HEK293T (cell line): Measurements from ENCODE around the gene ZNF527.
"Not testable (repeated sequence)": the region's sequence is repeated elsewhere in the genome, so short reads cannot be mapped to it uniquely, and the experiment has no call there.

Experiments
- CTCF ChIA-PET: fragments of 350-600 bp; formaldehyde crosslinking; extraction: SDS; loops from one replicate; lab custom pipeline; 2021; ENCODE audit warnings: antibody characterized with exemption, inconsistent platforms; lab: Yijun Ruan, JAX
- POLR2A ChIA-PET: fragments of 350-600 bp; formaldehyde crosslinking; extraction: SDS; loops from one replicate; lab custom pipeline; 2020; ENCODE audit warnings: antibody characterized with exemption, inconsistent platforms; lab: Yijun Ruan, JAX
- DNase-seq: peaks from one replicate; pipeline ENCODE4 v3.0.0; 2012; ENCODE audit warnings: mixed read lengths; ENCODE audit errors: extremely low spot score
- ARNT ChIP-seq: fragments of 450-650 bp; IDR thresholded peaks from 2 replicates; pipeline ENCODE4 v1.6.1; 2017; ENCODE audit warnings: mild to moderate bottlenecking
- BHLHE40 ChIP-seq: fragments of 450-650 bp; IDR thresholded peaks from 2 replicates; pipeline ENCODE4 v1.6.1; 2016; ENCODE audit warnings: mild to moderate bottlenecking, moderate library complexity, borderline replicate concordance
- CTBP1 ChIP-seq: fragments of 450-650 bp; IDR thresholded peaks from 2 replicates; pipeline ENCODE4 v1.6.1; 2016; ENCODE audit warnings: borderline replicate concordance
- ELF4 ChIP-seq: fragments of 450-650 bp; IDR thresholded peaks from 2 replicates; pipeline ENCODE4 v1.6.1; 2017; ENCODE audit warnings: antibody characterized with exemption
- FOXA1 ChIP-seq: fragments of 450-650 bp; IDR thresholded peaks from 2 replicates; pipeline ENCODE4 v1.6.1; 2016; ENCODE audit warnings: mild to moderate bottlenecking
- FOXK2 ChIP-seq: fragments of 450-650 bp; IDR thresholded peaks from 2 replicates; pipeline ENCODE4 v1.6.1; 2016; ENCODE audit warnings: mild to moderate bottlenecking
- FOXM1 ChIP-seq: fragments of 450-650 bp; IDR thresholded peaks from 2 replicates; pipeline ENCODE4 v1.6.1; 2017; ENCODE audit warnings: mild to moderate bottlenecking, borderline replicate concordance
- HDGF ChIP-seq: fragments of 450-650 bp; IDR thresholded peaks from 2 replicates; pipeline ENCODE4 v1.6.1; 2017; ENCODE audit warnings: antibody characterized with exemption, borderline replicate concordance
- L3MBTL2 ChIP-seq: fragments of 450-650 bp; conservative IDR thresholded peaks from 2 replicates; pipeline ENCODE4 v1.6.1; 2016; ENCODE audit warnings: mild to moderate bottlenecking
- LEF1 ChIP-seq: fragments of 450-650 bp; IDR thresholded peaks from 2 replicates; pipeline ENCODE4 v1.6.1; 2017; ENCODE audit warnings: mild to moderate bottlenecking, borderline replicate concordance
- NFRKB ChIP-seq: fragments of 450-650 bp; IDR thresholded peaks from 2 replicates; pipeline ENCODE4 v1.6.1; 2016; ENCODE audit warnings: mild to moderate bottlenecking, moderate library complexity
- SP1 ChIP-seq: fragments of 450-650 bp; IDR thresholded peaks from 2 replicates; pipeline ENCODE4 v1.6.1; 2017
- SUZ12 ChIP-seq: fragments of 450-650 bp; IDR thresholded peaks from 2 replicates; pipeline ENCODE4 v1.6.1; 2016; ENCODE audit warnings: mild to moderate bottlenecking
- TARDBP ChIP-seq: fragments of 450-650 bp; IDR thresholded peaks from 2 replicates; pipeline ENCODE4 v1.6.1; 2016
- ZNF384 ChIP-seq: fragments of 450-650 bp; IDR thresholded peaks from 2 replicates; pipeline ENCODE4 v1.6.1; 2016
- TF ChIP-seq, protein P1 (sequence below): fragments of 450-650 bp; IDR thresholded peaks from 2 replicates; pipeline ENCODE4 v1.6.1; 2016

The ZNF527 gene

GRCh38 chr19:37389234-37389633 lies 18.3 kb downstream of the ZNF527 start:
- TF ChIP-seq CTBP1 = no peak
- TF ChIP-seq L3MBTL2 = no peak
- no peak for DNase-seq
- ChIA-PET POLR2A (no interaction called here), CTCF (no interaction called here)

GRCh38 chr19:37391399-37391798 lies 20.5 kb downstream of the ZNF527 start:
- CTCF ChIA-PET, POLR2A ChIA-PET, DNase-seq: not testable (repeated sequence)

- POLR2A ChIA-PET = no interaction called here
- DNase-seq = no peak
- TF ChIP-seq FOXA1 = no peak
- TF ChIP-seq CTBP1 = no peak
- no peak for TF ChIP-seq BHLHE40
- no peak for TF ChIP-seq SUZ12
- no peak for TF ChIP-seq ARNT
- no peak for TF ChIP-seq LEF1
- no peak for TF ChIP-seq ZNF384
- TF ChIP-seq ELF4 = no peak
- TF ChIP-seq, protein P1, sequence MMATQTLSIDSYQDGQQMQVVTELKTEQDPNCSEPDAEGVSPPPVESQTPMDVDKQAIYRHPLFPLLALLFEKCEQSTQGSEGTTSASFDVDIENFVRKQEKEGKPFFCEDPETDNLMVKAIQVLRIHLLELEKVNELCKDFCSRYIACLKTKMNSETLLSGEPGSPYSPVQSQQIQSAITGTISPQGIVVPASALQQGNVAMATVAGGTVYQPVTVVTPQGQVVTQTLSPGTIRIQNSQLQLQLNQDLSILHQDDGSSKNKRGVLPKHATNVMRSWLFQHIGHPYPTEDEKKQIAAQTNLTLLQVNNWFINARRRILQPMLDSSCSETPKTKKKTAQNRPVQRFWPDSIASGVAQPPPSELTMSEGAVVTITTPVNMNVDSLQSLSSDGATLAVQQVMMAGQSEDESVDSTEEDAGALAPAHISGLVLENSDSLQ = no peak
- no peak for TF ChIP-seq FOXM1
- TF ChIP-seq SP1 = no peak
- no peak for TF ChIP-seq FOXK2
- TF ChIP-seq HDGF = no peak
- TF ChIP-seq TARDBP = no peak
- TF ChIP-seq L3MBTL2 = no peak
- no peak for TF ChIP-seq NFRKB
- CTCF ChIA-PET = no interaction called here
These were observed 30.2 kb downstream of the ZNF527 start for GRCh38 chr19:37401078-37401477.

GRCh38 chr19:37403403-37403802 lies 32.5 kb downstream of the ZNF527 start:
- no peak for DNase-seq
- TF ChIP-seq NFRKB = no peak
- no peak for TF ChIP-seq FOXM1
- no peak for TF ChIP-seq TARDBP
- TF ChIP-seq ARNT = no peak
- TF ChIP-seq FOXK2 = no peak
- ChIA-PET CTCF (no interaction called here), POLR2A (interaction anchor here (1.8 kb wide), 1 partner anchor 33 kb away, joined by 6 read pairs; the partner anchor contains the start of gene ZNF527)

DNA sequence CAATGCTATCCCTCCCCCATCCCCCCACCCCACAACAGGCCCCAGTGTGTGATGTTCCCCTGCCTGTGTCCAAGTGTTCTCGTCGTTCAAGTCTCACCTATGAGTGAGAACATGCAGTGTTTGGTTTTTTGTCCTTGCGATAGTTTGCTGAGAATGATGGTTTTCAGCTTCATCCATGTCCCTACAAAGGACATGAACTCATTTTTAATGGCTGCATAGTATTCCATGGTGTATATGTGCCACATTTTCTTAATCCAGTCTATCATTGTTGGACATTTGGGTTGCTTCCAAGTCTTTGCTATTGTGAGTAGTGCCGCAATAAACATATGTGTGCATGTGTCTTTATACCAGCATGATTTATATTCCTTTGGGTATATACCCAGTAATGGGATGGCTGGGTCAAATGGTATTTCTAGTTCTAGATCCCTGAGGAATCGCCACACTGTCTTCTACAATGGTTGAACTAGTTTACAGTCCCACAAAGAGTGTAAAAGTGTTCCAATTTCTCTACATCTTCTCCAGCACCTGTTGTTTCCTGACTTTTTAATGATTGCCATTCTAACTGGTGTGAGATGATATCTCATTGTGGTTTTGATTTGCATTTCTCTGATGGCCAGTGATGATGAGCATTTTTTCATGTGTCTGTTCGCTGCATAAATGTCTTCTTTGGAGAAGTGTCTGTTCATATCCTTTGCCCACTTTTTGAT lies 35.4 kb downstream of the ZNF527 start:
- POLR2A ChIA-PET, DNase-seq, CTCF ChIA-PET: not testable (repeated sequence)

- TF ChIP-seq SP1 (no peak), TARDBP (no peak), CTBP1 (no peak), BHLHE40 (no peak)
- TF ChIP-seq, protein P1 = no peak
- POLR2A ChIA-PET = no interaction called here
- DNase-seq = no peak
- CTCF ChIA-PET = no interaction called here
These were observed 41.8 kb downstream of the ZNF527 start for GRCh38 chr19:37412700-37413099.

GRCh38 chr19:37413313-37414084 lies 42.6 kb downstream of the ZNF527 start:
- POLR2A ChIA-PET = interaction anchor here (0.7 kb wide), 1 partner anchor 43 kb away, joined by 3 read pairs; the partner anchor contains the start of gene ZNF527
- no peak for DNase-seq
- CTCF ChIA-PET = no interaction called here
- TF ChIP-seq ARNT (no peak), FOXM1 (no peak), ELF4 (no peak), FOXK2 (no peak), TARDBP (no peak), L3MBTL2 (no peak), SUZ12 (no peak), CTBP1 (no peak), ZNF384 (no peak), NFRKB (no peak), BHLHE40 (no peak), SP1 (no peak), HDGF (no peak), LEF1 (no peak), FOXA1 (no peak)
- TF ChIP-seq, protein P1 = no peak
